HG03097 (cell line): Measurements from ENCODE around the gene GBGT1.

Experiments used
- ATAC-seq: cut with Tn5 transposase; IDR thresholded peaks from one replicate; pipeline ENCODE4 v1.9.1; 2021; ENCODE audit not compliant: unreplicated experiment, low FRiP score

GBGT1 gene

DNA sequence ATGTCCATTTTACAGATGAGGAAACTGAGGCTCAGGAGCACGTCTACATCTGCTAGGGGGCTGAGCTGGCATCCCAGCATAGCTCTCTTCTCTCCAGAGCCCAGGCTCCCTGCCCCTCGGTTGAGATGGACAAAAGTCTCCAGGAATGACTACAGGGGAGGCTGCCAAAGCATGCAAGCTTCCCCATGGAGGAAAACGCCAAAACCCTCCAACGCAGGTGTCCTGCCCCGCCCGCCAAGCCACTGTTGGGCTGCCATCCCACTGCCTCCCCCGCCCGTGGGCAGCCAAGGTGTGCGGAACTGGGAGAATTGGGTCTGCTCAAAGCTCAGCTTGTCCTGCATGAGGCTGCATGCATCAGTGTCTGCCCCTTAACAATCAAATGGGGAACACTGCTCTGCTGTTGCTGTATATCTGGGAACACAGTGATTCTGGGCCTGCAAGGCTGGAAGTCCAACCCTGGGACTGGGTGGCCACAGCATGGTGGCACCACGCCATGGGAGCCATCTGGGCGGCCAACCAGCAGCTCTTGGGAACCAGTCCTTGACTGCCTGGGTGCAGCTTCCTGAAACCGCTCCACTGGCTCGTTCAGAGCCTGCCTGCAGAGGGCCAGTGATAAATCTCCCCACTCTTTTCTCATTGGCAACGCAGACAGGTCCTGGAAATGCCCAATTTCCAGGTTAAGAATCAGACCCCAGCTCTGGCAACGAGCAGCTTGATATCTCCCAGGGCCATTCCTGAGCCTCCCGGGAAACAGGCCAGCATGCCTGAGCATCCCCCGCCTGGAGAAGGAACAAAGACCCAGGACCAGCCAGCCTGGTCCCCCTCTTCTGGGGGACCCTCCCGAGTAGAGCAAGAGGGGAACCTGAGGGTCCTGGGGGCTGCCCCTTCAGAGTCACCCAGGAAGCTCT lies 46.2 kb downstream of the GBGT1 start:
- no peak for ATAC-seq

DNA sequence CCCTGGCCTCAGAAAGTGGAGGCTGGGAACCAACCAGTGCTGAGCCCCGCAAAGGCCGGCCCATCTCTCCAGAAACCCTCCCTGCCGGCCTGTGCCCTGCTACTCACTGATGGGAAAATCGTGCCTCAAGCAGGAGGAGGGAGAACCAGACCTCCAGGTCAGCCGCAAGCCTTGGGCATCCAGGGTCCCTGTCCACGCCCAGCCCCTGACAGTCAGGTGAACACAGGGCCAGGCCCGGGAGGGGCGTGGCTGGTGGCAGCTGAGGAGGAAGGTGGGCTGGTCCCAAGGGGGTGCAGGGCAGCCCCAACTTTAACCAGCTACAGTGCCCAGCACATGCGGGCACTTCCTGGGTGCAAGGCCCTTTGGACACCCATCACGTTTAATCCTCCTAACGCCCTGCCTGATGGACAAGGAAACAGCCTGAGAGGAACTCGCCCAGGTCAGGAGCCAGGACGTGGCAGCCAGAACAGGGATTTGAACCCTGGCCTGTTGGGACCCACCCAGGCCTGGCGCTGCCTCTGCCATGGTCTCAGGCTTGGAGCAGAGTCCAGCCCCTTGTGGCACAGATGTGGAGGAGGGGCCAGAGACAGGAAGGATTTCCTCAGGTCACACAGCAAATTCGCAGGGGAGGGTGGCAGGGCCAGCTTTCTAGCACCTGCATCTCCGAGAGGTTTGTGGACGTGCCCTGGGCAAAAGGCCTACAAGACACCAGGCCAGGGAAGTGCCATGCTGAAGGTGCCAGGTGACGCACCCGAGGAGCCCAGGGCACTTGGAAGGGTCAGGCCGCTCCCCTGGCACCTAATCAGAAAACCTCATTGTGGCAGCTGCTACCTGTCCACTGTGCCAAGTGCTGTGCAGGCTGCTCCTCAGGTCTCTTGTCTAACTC lies 47.1 kb downstream of the GBGT1 start:
- no peak for ATAC-seq

DNA sequence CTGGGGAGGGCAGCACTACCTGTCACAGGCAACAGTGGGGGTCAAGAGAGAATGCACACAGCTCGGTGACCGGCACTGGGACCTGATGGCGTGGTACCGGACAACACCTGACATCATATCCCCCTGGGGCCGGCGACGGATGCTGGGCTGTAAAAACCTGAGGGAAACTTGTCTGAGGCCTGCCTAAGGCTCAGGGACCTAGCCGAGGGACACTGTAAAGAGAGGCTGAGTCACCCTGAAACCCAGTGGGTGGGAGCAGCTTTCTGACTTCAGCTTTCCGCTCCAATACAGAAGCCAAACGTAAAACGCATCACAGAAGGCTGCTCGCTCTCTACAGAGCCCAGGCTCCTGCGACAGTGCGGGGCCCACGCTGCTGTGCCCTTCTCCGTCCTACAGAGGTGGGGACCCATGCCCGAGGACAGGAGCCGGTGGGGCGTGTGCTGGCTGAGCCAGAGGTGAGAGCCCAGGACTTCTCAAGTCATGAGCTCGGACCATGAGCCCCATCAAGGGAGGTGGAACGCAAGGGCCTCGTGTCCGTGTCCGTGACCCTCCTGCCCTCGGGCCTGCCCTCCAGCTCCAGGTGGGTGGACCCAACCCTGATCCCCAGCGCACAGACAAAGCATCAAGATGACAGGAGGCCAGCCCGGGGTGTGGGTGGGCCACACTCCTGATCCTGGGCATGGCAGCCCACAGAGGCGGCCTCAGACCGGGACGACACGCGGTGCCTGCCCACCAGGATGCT lies 47.9 kb downstream of the GBGT1 start:
- ATAC-seq: peak; percentile 30

DNA sequence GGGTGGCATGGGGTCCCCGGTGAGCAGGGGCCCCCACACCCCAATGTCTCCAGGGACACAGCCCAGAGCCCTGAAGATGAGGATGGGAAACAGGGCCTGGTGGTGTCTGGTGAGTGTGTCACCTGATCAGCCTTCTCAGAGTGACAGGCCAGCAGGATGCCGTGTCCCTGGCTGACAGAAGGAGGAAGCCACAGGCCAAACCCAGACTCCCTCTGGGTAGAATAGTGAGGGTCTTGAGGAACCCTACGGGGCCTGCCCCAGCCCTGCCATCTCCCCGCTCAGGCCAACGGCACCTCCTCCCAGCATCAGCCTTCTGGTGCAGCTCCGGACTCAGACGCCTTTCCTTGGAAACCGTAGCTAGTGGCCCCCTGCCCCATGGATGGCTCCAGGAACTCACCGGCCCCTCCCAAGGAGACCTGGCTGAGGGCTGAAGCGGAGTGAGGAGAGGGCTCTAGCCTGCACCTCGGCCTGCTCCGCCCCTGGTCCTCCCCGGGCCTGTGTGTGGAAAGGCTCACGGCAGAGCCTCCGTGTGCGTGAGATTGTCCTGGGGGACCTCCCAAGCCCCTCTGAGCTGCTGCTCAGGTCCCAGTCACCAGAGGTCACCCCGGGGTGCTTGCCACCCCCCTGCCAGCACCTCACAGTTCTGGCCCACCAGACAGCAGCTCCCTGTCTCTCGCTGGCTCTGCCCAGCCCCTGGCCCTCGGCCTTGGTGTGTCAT lies 48.7 kb downstream of the GBGT1 start:
- no peak for ATAC-seq

DNA sequence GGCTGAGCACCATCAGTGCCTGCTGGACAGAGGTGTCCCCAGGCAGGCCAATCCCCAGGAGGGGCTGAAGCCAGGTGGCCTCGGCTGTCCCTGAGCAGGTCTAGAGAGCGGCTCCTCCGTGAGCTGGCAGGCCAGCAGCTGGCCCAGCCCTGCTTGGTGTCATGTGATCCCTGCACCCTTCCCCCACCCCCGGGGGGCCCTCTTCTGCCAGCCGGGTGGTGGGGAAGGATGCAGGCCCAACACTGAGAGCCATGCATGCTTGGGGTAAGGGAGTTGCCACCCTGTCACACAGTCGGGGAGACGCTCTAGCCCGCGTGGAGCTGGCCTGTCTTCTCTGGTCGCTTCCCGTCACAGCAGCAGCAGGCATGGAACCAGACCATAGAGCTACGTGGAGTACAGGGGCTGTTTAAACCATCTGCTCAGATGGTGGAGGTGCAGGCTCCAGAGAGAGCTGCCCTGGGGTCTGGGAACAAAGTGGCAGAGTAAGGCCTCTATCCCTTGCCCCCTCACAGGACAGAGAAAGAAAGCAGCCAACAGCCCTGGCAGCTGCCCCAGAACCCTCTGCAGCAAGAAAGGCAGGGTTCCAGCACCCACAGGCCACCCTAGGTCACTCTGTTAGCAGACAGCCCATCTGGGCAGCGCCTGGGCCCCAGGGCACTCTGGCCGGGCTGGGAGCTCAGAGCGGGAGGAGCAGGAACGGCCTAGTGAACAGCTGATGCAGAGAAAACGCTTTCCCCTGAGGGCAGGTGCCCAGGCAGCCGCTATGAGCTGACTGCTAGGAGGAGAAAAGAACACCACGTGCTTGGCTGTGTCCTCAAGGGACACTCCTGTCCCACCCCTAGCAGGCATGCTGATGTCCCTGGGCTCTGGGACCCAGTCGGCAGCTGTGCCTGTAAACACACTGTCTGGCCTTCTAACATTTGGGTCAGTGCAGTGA lies 49.5 kb downstream of the GBGT1 start:
- ATAC-seq: no peak

DNA sequence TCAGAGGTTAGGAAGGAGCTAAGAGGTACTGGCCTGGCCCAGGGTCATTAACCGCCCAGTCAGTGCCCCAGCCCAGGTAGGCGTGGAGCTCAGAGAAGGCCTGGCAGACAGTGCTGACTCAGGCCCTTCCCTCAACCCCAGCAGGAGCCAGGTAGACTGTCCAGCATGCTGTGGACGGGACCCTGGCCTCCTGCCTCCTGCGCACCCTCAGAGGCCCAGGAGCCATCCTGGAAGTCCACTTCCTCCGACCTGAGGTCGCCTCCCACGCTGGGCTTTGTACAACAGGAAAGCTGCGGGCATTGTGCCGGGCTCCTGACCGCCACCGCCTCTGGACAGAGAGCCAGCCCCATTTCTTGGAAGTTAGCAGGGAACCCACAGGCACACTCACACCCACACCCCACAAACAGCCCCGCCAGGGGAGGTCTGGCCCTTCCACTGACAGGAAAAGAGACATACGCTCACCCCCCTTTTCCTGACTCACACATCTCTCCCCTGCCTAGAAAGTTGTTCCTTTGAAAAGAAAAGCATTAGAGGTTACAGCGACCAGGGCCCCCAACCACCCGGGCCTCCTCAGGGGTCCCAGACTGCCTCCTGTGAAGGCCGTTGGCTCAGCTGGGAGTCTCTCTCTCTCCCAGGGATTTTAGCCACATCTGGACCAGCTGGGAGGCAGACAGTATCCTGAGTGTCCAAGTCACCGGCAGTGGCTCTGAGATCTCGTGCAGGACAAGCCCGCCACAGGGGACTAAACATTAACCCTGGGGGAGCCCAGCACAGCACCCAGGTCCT lies 50.4 kb downstream of the GBGT1 start:
- ATAC-seq: no peak

DNA sequence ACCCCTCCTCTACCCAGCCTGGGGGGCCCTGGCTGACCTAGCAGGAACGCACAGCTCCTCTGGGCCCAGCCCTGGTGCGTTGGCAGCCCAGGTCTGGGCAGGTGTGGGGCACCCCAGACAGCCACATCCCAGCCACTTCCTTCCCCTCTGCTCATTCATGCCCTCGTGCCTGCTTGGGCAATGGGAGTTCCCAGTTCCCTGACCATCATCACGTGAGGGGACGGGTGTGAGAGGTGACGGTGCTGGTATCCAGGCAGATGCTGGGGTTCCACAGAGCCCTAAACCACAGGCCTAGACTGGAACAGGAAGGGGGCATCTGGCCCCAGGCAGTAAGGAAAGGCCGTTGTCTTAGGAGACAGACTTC lies 51.1 kb downstream of the GBGT1 start:
- no peak for ATAC-seq

DNA sequence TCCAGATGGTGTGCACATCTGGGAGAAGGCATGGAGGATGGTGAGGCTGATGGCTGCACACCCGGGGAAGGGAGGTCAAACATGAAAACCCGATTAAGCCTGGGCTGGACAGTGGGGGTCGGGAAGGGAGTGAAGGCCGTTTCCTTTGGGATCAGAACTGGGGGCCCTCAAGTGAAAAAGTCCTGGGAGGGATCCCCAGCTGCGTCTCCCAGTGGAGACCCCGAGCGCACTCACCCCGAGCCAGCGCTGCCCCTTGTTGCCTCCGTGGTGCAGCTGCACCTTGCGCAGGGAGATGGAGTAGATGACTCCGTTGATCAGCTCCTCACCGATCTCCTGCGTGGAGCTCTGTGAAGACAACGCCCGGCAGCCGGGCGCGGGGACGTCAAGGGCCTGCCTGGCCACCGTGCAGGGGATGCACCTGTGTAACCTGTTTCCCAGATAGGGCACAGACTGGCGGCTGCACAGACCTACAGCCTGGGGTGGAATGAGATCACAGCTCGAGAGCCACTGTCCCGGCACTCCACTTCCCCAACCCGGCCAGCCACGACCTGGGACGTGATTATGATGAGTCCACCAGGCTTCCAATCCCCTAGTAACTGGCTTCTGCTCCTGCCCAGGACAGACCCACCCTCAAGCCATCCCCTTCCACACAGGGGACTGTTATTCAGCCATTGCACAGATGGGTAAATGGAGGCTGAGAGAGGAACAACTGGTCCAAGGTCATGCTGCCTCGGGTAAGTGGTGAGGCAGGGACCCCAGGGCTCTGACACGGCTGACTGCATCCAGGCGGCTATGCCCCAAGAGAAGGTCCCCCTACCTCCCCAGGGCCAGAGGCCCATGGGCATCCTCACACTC lies 51.7 kb downstream of the GBGT1 start:
- ATAC-seq: no peak

DNA sequence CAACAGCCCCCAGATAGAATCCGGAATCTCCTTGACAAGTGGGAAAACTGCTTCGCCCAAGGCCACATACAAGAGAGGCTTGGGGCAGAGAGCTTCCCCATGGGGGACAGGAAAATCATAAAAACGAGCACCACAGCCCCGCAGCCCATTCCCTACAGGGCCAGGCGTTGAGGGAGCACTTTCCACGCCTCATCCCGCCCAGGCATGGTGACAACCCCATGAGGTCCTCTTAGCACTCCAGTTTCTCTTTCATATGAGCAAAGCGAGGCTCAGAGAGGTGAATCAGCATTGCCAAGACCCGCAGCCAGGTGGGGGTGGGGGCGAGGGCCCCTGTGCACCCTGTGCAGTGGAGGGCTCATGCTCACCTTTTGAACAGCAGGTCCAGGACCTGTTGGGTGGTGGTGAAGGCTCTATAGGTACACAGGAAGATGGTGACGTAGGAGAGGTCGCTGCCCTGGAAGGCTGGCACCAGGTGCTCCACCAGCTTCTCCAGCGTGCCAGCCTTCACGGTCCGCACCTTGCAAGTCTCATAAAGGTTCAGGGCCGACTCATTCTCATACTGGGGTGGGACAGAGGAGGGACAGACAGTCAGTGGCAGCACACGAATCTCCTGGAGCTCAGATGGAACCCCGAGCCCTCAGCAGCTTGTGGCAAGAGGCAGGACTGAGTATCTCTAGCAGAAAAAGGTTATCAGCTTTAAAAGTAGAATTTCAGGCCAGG lies 53.6 kb downstream of the GBGT1 start:
- ATAC-seq: no peak

DNA sequence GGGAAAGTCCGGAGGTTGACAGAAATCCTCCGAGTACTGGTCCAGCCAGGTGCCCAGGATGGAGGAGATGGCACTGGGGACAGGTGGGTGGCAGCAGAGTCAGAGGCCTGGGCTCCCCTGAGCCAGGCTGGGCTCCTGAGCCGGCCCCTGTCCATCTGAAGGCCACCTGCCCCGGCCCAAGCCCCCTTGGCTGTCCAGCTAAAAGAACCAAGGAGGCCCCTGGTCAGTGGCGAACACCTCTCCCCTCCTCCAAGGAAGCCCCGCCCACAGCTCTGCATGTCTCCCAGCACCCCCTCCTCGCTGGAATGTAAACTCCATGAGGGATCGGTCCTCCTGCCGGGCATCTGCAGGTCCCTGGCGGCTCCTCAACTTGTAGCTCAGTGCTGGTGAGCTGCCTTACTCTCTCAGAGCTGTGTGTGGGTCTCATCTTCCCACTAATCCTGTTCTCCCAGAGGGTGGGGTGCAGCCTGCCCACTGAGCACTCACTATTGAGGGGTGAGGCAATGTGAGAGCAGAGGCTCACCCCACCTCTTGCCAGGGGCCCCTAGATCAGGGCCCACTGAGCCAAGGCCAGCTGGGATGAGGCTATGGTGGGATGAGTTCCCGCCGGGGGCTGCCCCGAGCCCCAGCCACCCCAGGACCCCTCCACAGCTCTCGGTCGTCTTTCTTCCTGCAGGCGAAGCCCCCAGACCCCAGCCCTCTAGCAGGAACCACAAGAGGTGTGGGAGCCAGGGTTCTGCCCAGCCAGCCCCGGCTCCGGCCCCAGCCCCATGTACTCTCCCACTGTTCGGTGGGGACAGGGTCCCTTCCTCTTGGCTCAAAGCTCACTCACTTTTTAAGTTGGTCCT lies 54.7 kb downstream of the GBGT1 start:
- ATAC-seq: no peak

DNA sequence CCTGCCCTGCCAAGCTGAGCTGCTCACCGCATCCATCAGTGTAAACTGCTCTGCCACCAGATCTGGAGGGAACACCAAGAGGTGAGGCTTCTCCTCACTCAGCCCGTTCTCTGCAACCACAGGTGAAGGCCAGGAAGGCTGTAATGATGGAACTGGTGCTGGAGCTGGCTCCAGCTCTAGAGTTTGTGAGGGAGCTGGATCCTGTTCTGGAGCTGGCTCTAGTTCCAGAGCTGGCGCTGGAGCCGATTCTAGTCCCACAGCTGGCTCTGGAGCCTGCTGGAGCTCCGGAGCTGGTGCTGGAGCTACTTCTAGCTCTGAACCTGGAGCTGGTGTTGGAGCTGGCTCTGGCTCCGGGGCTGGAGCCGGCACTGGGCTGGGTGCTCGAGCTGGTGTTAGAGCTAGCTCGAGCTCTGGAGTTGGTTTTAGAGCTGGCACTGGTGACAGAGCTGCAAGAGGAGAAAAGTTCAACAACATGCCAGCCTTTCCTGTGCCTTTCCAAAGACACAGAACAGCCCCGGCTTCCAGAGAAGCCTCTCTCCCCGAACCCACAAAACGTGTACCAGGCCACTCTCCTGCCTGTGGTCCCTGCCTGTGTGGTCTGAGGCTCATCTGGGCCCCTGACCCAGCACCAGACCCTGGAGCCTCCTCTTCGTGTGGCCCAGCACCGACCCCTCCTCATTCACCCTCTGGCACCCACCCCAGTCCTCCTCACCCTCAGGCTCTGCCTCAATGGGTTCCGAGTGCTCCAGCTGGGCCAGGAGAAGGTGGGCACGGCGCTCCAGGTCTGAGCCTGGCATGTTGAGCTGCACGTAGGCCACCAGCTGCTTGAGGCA lies 55.5 kb downstream of the GBGT1 start:
- ATAC-seq: no peak

DNA sequence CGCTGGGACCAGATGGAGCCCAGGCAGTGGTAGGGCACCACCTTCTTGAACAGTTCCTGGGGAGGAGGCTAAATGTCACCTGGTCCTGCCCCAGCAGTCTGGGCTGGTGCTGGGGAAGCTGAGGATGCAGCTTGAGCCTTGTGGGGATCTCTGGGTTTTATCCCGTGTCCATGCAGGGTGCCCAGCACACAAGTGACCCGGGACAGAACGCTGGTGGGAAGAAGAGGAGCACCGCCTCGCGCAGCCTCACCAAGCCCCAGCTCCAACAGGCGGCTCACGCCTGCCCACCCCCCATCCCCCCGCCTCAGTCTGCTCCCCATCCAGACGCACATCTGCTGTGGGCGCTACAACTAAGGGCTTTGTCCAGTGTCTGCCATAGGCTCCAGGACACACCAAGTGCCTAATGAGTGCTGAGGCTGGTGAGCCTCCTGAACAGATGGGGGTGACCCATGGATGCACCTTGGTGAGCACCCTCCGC lies 56.4 kb downstream of the GBGT1 start:
- ATAC-seq: no peak

DNA sequence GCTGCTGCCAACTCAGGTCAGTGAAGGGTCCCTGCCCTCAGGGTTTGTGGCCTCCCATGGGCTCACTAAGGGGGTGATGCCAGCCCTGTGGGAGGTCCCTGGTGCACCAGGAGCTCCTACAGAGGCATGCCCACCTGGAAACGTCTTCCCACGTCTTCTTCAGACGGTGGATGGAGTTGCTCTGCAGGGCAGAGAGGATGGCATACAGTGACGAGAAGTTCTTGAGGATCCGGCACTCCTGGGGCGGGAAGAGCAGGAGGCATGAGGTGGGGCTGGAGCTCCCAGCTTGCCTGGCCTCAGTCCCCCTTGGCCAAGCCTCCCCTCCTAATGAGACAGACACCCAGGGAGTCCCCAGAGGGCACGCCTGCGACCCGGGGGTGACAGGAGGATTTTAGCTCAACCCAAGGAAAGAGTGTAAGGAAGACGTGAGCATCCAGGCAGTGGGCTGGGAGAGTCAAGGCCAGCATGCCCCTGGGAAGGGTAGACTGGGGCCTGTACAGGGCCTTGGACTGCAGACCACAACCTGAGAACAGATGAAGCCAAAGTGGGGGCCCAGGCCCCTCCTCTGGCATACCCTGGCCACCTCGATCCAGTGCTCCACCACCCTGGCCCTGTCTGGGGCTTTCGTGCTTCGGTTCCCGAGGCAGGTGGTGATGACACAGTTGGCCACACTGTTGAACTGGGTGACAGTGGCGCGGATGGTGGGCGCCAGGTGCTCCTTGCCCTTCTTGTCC lies 57.0 kb downstream of the GBGT1 start:
- no peak for ATAC-seq

DNA sequence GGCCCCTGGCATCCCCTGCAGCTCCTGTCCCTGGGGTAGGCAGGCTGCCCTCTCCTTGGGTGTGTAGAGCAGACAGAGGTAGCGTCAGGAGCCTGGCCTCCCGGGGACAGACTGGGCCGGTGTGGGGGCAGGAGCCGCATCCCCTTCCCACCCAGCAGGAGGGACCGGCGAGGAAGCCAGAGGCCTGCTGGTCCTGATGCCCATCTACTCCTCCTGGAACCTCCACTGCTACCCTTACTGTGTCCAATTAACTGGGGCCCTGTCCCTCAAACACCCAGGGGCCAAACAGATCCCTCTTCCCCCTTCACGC lies 58.3 kb downstream of the GBGT1 start:
- no peak for ATAC-seq
